VCaP (cell line): ENCODE data around the gene GRK7.

Experiments used
- H3K27ac ChIP-seq: fragments of 450-650 bp; 2 replicates; pipeline ENCODE4 v1.5.1; 2017
- CTCF ChIP-seq: fragments of 450-650 bp; conservative IDR thresholded peaks from 2 replicates; pipeline ENCODE4 v1.5.1; 2017; ENCODE audit warnings: mild to moderate bottlenecking, moderate library complexity

Gene GRK7

GRCh38 chr3:141738022-141738890, 25.0 kb upstream of the GRK7 start, which contains the start of gene RNF7:
Gene RNF7 (plus strand): TSS chr3:141738298. CDS start chr3:141738342, 44 bp downstream.
- TF ChIP-seq CTCF = peak; percentile 96
- peak within 1 kb of the TSS; percentile 94 for H3K27ac ChIP-seq

DNA sequence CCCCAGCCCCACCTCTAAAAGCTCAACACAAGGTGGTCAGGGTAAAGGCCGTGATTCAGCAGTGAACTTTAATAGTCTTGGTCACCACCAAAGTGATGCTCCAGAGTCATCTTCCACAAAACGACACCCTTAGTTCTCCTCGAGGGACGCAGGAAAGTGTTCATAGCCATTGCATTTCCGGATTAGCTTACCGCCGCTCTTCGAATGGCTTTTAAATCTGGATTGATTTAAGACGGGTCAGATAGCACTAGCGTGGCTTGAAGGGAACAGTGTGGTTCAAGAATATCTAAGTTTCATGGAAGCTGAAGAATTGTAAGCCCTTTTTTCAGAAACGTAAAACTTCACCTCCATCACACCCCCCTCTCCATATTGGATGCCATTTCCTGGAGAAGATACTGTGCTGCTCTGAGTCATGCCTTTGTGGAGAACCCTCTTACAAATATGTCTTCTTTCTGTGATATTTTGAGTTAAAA, 24.3 kb upstream of the GRK7 start:
- no peak for TF ChIP-seq CTCF
- peak overlapping the region; percentile 94 for H3K27ac ChIP-seq

GRCh38 chr3:141739731-141740130, 23.5 kb upstream of the GRK7 start:
- no peak for TF ChIP-seq CTCF
- peak overlapping the region; percentile 94 for H3K27ac ChIP-seq

- no peak for TF ChIP-seq CTCF
- H3K27ac ChIP-seq = peak overlapping the region; percentile 94
Measured at GRCh38 chr3:141740349-141740748, 22.9 kb upstream of the GRK7 start.

DNA sequence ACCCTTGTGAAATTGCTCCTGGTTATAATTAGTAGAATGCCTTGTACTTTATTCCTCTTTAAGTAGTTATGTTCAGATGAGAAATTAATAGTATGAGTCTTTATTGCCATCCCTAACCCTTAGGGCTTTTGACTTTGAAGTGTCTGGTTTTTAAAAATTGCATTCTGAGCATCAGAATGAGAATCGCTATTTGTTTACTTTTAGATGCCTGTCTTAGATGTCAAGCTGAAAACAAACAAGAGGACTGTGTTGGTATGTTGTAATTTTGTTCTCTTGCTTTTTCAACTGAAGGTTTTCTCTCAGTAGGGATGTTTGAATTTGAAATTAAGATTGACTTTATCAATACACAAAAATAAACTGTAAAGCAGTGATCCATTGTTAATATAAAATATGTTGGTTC, 19.9 kb upstream of the GRK7 start:
- TF ChIP-seq CTCF = no peak
- peak overlapping the region; percentile 37 for H3K27ac ChIP-seq

- no peak for TF ChIP-seq CTCF
- H3K27ac ChIP-seq = no peak overlapping the region
Measured at GRCh38 chr3:141746962-141747361, 16.2 kb upstream of the GRK7 start.

GRCh38 chr3:141753399-141753798, 9.8 kb upstream of the GRK7 start:
- no peak for TF ChIP-seq CTCF

More at GRCh38 chr3:141753399-141753798, 9.8 kb upstream of the GRK7 start:
- no peak overlapping the region for H3K27ac ChIP-seq
